ENCODE results near the gene ARMS2. TPM values are rescaled to one million over a fixed set of nuclear protein-coding genes. Genes with fewer than 3 reads are reported as not detected.

Gene ARMS2
- total RNA-seq, 2 donors from 2014 or later, result not detected

GRCh38 chr10:122422266-122422989 is 32.0 kb upstream of the ARMS2 start:
- no peak overlapping the region for H3K9ac ChIP-seq (ENCODE audit: extremely low read depth, low read length, poor library complexity, severe bottlenecking)
- no peaks in the 10 kb centered on the region for H3K27me3 Mint-ChIP-seq (ENCODE audit: insufficient read depth)
- no peak for DNase-seq
- H3K4me3 Mint-ChIP-seq, result no peak overlapping the region
- no peaks in the 10 kb centered on the region for H3K9me3 ChIP-seq (ENCODE audit: control insufficient read depth, low read length)
- no peak overlapping the region for H3K27ac ChIP-seq (ENCODE audit: low read depth, low read length)
- 96% methylated on average over 5 of the region's 5 CpGs for WGBS, 2 experiments (ENCODE audit: insufficient coverage in 1 of 2, insufficient read length in 1 of 2)
- no peaks in the 10 kb centered on the region for H3K9me3 Mint-ChIP-seq
- no peaks in the 10 kb centered on the region for H3K4me1 ChIP-seq (ENCODE audit: control insufficient read depth, insufficient read depth, low read length)
- peaks cover 25% of the 10 kb centered on the region for H3K36me3 Mint-ChIP-seq (ENCODE audit: low read depth)
- H3K4me3 ChIP-seq (ENCODE audit: low read length), result no peak overlapping the region
- no peaks in the 10 kb centered on the region for H3K27me3 ChIP-seq (ENCODE audit: control insufficient read depth, insufficient read depth, low read length, poor library complexity, severe bottlenecking)
- TF ChIP-seq CTCF (conservative IDR thresholded peaks at IDR 0.05), result no peak
- H3K4me1 Mint-ChIP-seq, result peaks cover 5% of the 10 kb centered on the region
- H3K36me3 ChIP-seq (ENCODE audit: control insufficient read depth, insufficient read depth, low read length), result peaks cover 23% of the 10 kb centered on the region
- no peak overlapping the region for H3K27ac Mint-ChIP-seq

GRCh38 chr10:122424059-122424458 is 30.4 kb upstream of the ARMS2 start:
- no peaks in the 10 kb centered on the region for H3K27me3 Mint-ChIP-seq (ENCODE audit: insufficient read depth)
- no peaks in the 10 kb centered on the region for H3K9me3 Mint-ChIP-seq
- no peak overlapping the region for H3K27ac ChIP-seq (ENCODE audit: low read depth, low read length)
- H3K27ac Mint-ChIP-seq, result no peak overlapping the region
- no peak for DNase-seq
- 97% methylated on average over 2 of the region's 2 CpGs; no CpG with 5 or more reads in 1 of the 2 experiments for WGBS, 2 experiments (ENCODE audit: insufficient coverage in 1 of 2, insufficient read length in 1 of 2)
- H3K27me3 ChIP-seq (ENCODE audit: control insufficient read depth, insufficient read depth, low read length, poor library complexity, severe bottlenecking), result no peaks in the 10 kb centered on the region
- H3K4me3 ChIP-seq (ENCODE audit: low read length), result no peak overlapping the region
- peaks cover 33% of the 10 kb centered on the region for H3K36me3 ChIP-seq (ENCODE audit: control insufficient read depth, insufficient read depth, low read length)
- H3K9me3 ChIP-seq (ENCODE audit: control insufficient read depth, low read length), result no peaks in the 10 kb centered on the region
- H3K4me1 ChIP-seq (ENCODE audit: control insufficient read depth, insufficient read depth, low read length), result no peaks in the 10 kb centered on the region
- H3K36me3 Mint-ChIP-seq (ENCODE audit: low read depth), result peaks cover 21% of the 10 kb centered on the region
- no peak for TF ChIP-seq CTCF (conservative IDR thresholded peaks at IDR 0.05)
- H3K4me3 Mint-ChIP-seq, result no peak overlapping the region
- no peak overlapping the region for H3K9ac ChIP-seq (ENCODE audit: extremely low read depth, low read length, poor library complexity, severe bottlenecking)
- peaks cover 5% of the 10 kb centered on the region for H3K4me1 Mint-ChIP-seq

- DNase-seq, result no peak
- Histone ChIP-seq H3K36me3 (ENCODE audit: control insufficient read depth, insufficient read depth, low read length) (peaks cover 38% of the 10 kb centered on the region), H3K27me3 (ENCODE audit: control insufficient read depth, insufficient read depth, low read length, poor library complexity, severe bottlenecking) (no peaks in the 10 kb centered on the region), H3K27ac (ENCODE audit: low read depth, low read length) (no peak overlapping the region), H3K4me3 (ENCODE audit: low read length) (no peak overlapping the region), H3K9ac (ENCODE audit: extremely low read depth, low read length, poor library complexity, severe bottlenecking) (no peak overlapping the region), H3K4me1 (ENCODE audit: control insufficient read depth, insufficient read depth, low read length) (no peaks in the 10 kb centered on the region), H3K9me3 (ENCODE audit: control insufficient read depth, low read length) (no peaks in the 10 kb centered on the region)
- peaks cover 29% of the 10 kb centered on the region for H3K36me3 Mint-ChIP-seq (ENCODE audit: low read depth)
- H3K27ac Mint-ChIP-seq, result no peak overlapping the region
- H3K4me1 Mint-ChIP-seq, result peaks cover under 1% of the 10 kb centered on the region
- H3K4me3 Mint-ChIP-seq, result no peak overlapping the region
- 96 to 100% methylated on average over 5 of the region's 6 CpGs for WGBS, 2 experiments (ENCODE audit: insufficient coverage in 1 of 2, insufficient read length in 1 of 2)
- H3K27me3 Mint-ChIP-seq (ENCODE audit: insufficient read depth), result no peaks in the 10 kb centered on the region
- no peaks in the 10 kb centered on the region for H3K9me3 Mint-ChIP-seq
- no peak for TF ChIP-seq CTCF (conservative IDR thresholded peaks at IDR 0.05)
Observed at GRCh38 chr10:122426829-122427228, 27.6 kb upstream of the ARMS2 start.
